Gastroesophageal sphincter (tissue), 4 donors: ENCODE results near the gene VPREB3. TPM values are rescaled to one million over a fixed set of nuclear protein-coding genes. Genes with fewer than 3 reads are reported as not detected.

Experiments used
- ATAC-seq: fragments of 150-250 bp; one replicate; pipeline ENCODE4 v1.9.1; 2016; ENCODE audit warnings: mild to moderate bottlenecking, moderate library complexity
- H3K27ac ChIP-seq, 4 donors: fragments of 200-600 bp; sonication (generic) in 3 of 4; 1 replicate in 3 of 4; 2 replicates in 1 of 4; pipeline ENCODE4 v1.5.1; 2016 to 2019
- H3K27me3 ChIP-seq: fragments of 200-600 bp; sonication (generic); one replicate; pipeline ENCODE4 v1.5.1; 2019
- H3K36me3 ChIP-seq, 2 donors: fragments of 200-600 bp; sonication (generic); one replicate each; pipeline ENCODE4 v1.5.1; 2019; ENCODE audit warnings: control low read depth in 1 of 2
- H3K4me1 ChIP-seq, 3 donors: fragments of 200-600 bp; sonication (generic); 1 replicate in 2 of 3; 2 replicates in 1 of 3; pipeline ENCODE4 v1.5.1; 2016 to 2019; ENCODE audit warnings: control low read depth in 2 of 3
- H3K4me3 ChIP-seq, 2 donors: fragments of 200-600 bp; sonication (generic); one replicate each; pipeline ENCODE4 v1.5.1; 2019; ENCODE audit warnings: mild to moderate bottlenecking in 1 of 2, moderate library complexity in 1 of 2
- H3K9me3 ChIP-seq, 3 donors: fragments of 200-600 bp; sonication (generic); one replicate each; pipeline ENCODE4 v1.5.1; 2017 to 2019; ENCODE audit warnings: control low read depth in 2 of 3
- CTCF ChIP-seq, 4 experiments: fragments of 200-600 bp in 2 of 4; fragments of 450-650 bp in 2 of 4; sonication (generic) in 1 of 4; IDR thresholded peaks; one replicate each; pipeline ENCODE4 v1.5.1; 2017 to 2019; ENCODE audit warnings: antibody characterized with exemption in 4 of 4, mild to moderate bottlenecking in 2 of 4, moderate library complexity in 2 of 4
- EP300 ChIP-seq: sonication (generic); formaldehyde crosslinking; IDR thresholded peaks from one replicate; pipeline ENCODE4 v1.6.1; 2017; ENCODE audit warnings: antibody characterized with exemption, mild to moderate bottlenecking
- POLR2A ChIP-seq, 2 donors: fragments of 450-650 bp; IDR thresholded peaks; one replicate each; pipeline ENCODE4 v1.6.1; 2017; ENCODE audit warnings: antibody characterized with exemption in 2 of 2, mild to moderate bottlenecking in 2 of 2, moderate library complexity in 1 of 2
- POLR2AphosphoS5 ChIP-seq: sonication (generic); formaldehyde crosslinking; IDR thresholded peaks from one replicate; pipeline ENCODE4 v1.6.1; 2017; ENCODE audit warnings: antibody characterized with exemption
- WGBS, 2 donors: methylation state at CpG; one replicate each; pipeline ENCODE4 v1.1.5; 2018; ENCODE audit warnings: low coverage in 1 of 2; 5-methylcytosine and 5-hydroxymethylcytosine counted together
- total RNA-seq, 4 donors: library from RNA; depleted of rRNA; stranded (reverse); fragments of >200 nt; gene quantifications; one replicate each; pipeline ENCODE4 v1.1.0, GENCODE V29; 2016

The VPREB3 gene
- total RNA-seq, 4 donors from 2014 or later, result 1.9 TPM; not detected in 3

GRCh38 chr22:23760056-23760455 lies 5.8 kb upstream of the VPREB3 start:
- H3K36me3 ChIP-seq, result no peaks in the 10 kb centered on the region
- TF ChIP-seq CTCF (IDR thresholded peaks at IDR 0.05) (no peak), POLR2AphosphoS5 (no peak), EP300 (no peak), POLR2A (IDR thresholded peaks at IDR 0.05) (no peak)
- H3K27ac ChIP-seq, result no peak overlapping the region
- H3K27me3 ChIP-seq, result no peaks in the 10 kb centered on the region
- no peak for ATAC-seq
- no peaks in the 10 kb centered on the region for H3K9me3 ChIP-seq
- H3K4me1 ChIP-seq, result peaks cover 0 to 27% (median 0%) of the 10 kb centered on the region in 3 donors
- H3K4me3 ChIP-seq, result no peak overlapping the region
- WGBS, 2 donors, result 75 to 88% methylated on average over 2 to 3 of the region's 6 CpGs

GRCh38 chr22:23759566-23759965 lies 5.3 kb upstream of the VPREB3 start:
- H3K27ac ChIP-seq, result no peak overlapping the region
- TF ChIP-seq POLR2A (IDR thresholded peaks at IDR 0.05) (no peak), EP300 (no peak), CTCF (IDR thresholded peaks at IDR 0.05) (no peak), POLR2AphosphoS5 (no peak)
- H3K27me3 ChIP-seq, result no peaks in the 10 kb centered on the region
- H3K36me3 ChIP-seq, result no peaks in the 10 kb centered on the region
- WGBS, 2 donors, result 81 to 96% methylated on average over 4 of the region's 4 CpGs
- H3K4me3 ChIP-seq, result no peak overlapping the region
- peaks cover 0 to 22% (median 0%) of the 10 kb centered on the region in 3 donors for H3K4me1 ChIP-seq
- no peak for ATAC-seq
- no peaks in the 10 kb centered on the region for H3K9me3 ChIP-seq

- no peak for TF ChIP-seq POLR2A (IDR thresholded peaks at IDR 0.05)
- TF ChIP-seq CTCF (IDR thresholded peaks at IDR 0.05), result no peak
- no peak for TF ChIP-seq POLR2AphosphoS5
- H3K36me3 ChIP-seq, result no peaks in the 10 kb centered on the region
- peaks cover 0 to 5% (median 0%) of the 10 kb centered on the region in 3 donors for H3K4me1 ChIP-seq
- H3K27ac ChIP-seq, result no peak overlapping the region
- no peak for ATAC-seq
- no peak overlapping the region for H3K4me3 ChIP-seq
- 61 to 79% methylated on average over 3 of the region's 4 CpGs for WGBS, 2 donors
- H3K27me3 ChIP-seq, result no peaks in the 10 kb centered on the region
- no peaks in the 10 kb centered on the region for H3K9me3 ChIP-seq
Measured at GRCh38 chr22:23756891-23757290, 2.7 kb upstream of the VPREB3 start.

GRCh38 chr22:23755711-23756110 lies 1.5 kb upstream of the VPREB3 start:
- H3K9me3 ChIP-seq, result no peaks in the 10 kb centered on the region
- 81 to 89% methylated on average over 8 of the region's 8 CpGs for WGBS, 2 donors
- H3K27ac ChIP-seq, result no peak overlapping the region
- TF ChIP-seq POLR2A (IDR thresholded peaks at IDR 0.05) (no peak), EP300 (no peak), POLR2AphosphoS5 (no peak), CTCF (IDR thresholded peaks at IDR 0.05) (no peak)
- no peaks in the 10 kb centered on the region for H3K36me3 ChIP-seq
- ATAC-seq, result no peak
- no peaks in the 10 kb centered on the region for H3K27me3 ChIP-seq
- no peak overlapping the region for H3K4me3 ChIP-seq
- peaks cover 0 to 10% (median 2%) of the 10 kb centered on the region in 3 donors for H3K4me1 ChIP-seq

- no peak for ATAC-seq
- Histone ChIP-seq H3K27me3 (no peaks in the 10 kb centered on the region), H3K9me3 (no peaks in the 10 kb centered on the region), H3K36me3 (no peaks in the 10 kb centered on the region), H3K4me1 (peaks cover 0 to 16% (median 6%) of the 10 kb centered on the region in 3 donors), H3K27ac (no peak overlapping the region), H3K4me3 (no peak overlapping the region)
- TF ChIP-seq POLR2A (IDR thresholded peaks at IDR 0.05) (no peak), CTCF (IDR thresholded peaks at IDR 0.05) (no peak), EP300 (no peak)
- WGBS, 2 donors, result 38 to 73% methylated on average over 2 to 6 of the region's 6 CpGs
Measured at GRCh38 chr22:23754980-23755636, 883 bp upstream of the VPREB3 start.
